K562 (cell line): ENCODE data around the gene ALOXE3. TPM values are rescaled to one million over a fixed set of nuclear protein-coding genes. Genes with fewer than 3 reads are reported as not detected.

ENCODE experiments used
- ATAC-seq: fragments of 200-7000 bp; cut with Tn5 transposase; 3 replicates; pipeline ENCODE4 v1.9.1; 2020; ENCODE audit warnings: moderate library complexity
- BruUV-seq: library from RNA; stranded (reverse); fragments of 400-500 nt; replicated peaks from 2 replicates; lab custom pipeline; 2021; lab: Mats Ljungman, UMichigan
- CTCF ChIA-PET: fragments of 300-600 bp; formaldehyde crosslinking; extraction: SDS; loops from one replicate; lab custom pipeline; 2021; ENCODE audit warnings: low intra/inter-chr PET ratio; lab: Yijun Ruan, JAX
- POLR2A ChIA-PET: fragments of 300-600, 350-650 bp; sonication (Branson Sonifier 250); formaldehyde crosslinking; extraction: SDS; loops from one replicate; lab custom pipeline; 2021; ENCODE audit warnings: antibody characterized with exemption, inconsistent platforms; lab: Yijun Ruan, JAX
- DNase-seq, 4 experiments: peaks; one replicate each; pipeline versions ENCODE4 v3.0.0 to v3.0.0-alpha.2; 2011 to 2018; ENCODE audit warnings: low spot score in 3 of 4, mixed read lengths in 3 of 4; ENCODE audit errors: extremely low read depth in 1 of 4
- FAIRE-seq: peaks from 2 replicates; lab custom pipeline; 2011; peaks lifted over from hg19 to GRCh38; lab: Jason Lieb, UNC
- H2AFZ ChIP-seq: 2 replicates; pipeline ENCODE4 v1.6.0; 2011; ENCODE audit warnings: low read depth, low read length, control low read depth, inconsistent platforms
- H3K27ac ChIP-seq: fragments of 200-600 bp; 3 replicates; pipeline ENCODE4 v1.8.0; 2011; ENCODE audit warnings: low read depth, mild to moderate bottlenecking, control low read depth, inconsistent platforms, low read length, moderate library complexity, mixed read lengths; ENCODE audit errors: extremely low read depth
- H3K27me3 ChIP-seq, 2 experiments: fragments of 300-600 bp in 1 of 2; 2 replicates in 1 of 2; 3 replicates in 1 of 2; pipeline versions ENCODE4 v1.6.0 to v1.8.0; 2011; ENCODE audit warnings: inconsistent platforms in 2 of 2, low read length in 2 of 2, mild to moderate bottlenecking in 1 of 2, mixed read lengths in 1 of 2, moderate library complexity in 1 of 2; ENCODE audit not compliant: control insufficient read depth in 2 of 2, insufficient read depth in 2 of 2
- H3K36me3 ChIP-seq: fragments of 300-600 bp; 3 replicates; pipeline ENCODE4 v1.8.0; 2011; ENCODE audit warnings: mild to moderate bottlenecking, low read length, inconsistent platforms; ENCODE audit not compliant: control insufficient read depth, insufficient read depth
- H3K4me1 ChIP-seq, 2 experiments: fragments of 200-600 bp in 1 of 2; replicated peaks in 1 of 2; 2 replicates in 1 of 2; 3 replicates in 1 of 2; pipeline versions ENCODE4 v1.5.1 to v1.8.0; 2011; ENCODE audit warnings: inconsistent platforms in 2 of 2, low read length in 2 of 2, mild to moderate bottlenecking in 1 of 2, mixed read lengths in 1 of 2, moderate library complexity in 1 of 2; ENCODE audit not compliant: control insufficient read depth in 2 of 2, insufficient read depth in 2 of 2
- H3K4me2 ChIP-seq: 2 replicates; pipeline ENCODE4 v1.6.1; 2011; ENCODE audit warnings: low read length, control low read depth, inconsistent platforms, mixed read lengths; ENCODE audit not compliant: insufficient read depth
- H3K4me3 ChIP-seq: fragments of 200-600 bp; sonication (generic), shearing (Covaris generic); 2 replicates; pipeline ENCODE4 v1.5.1; 2016; ENCODE audit warnings: control low read depth, inconsistent platforms
- H3K79me2 ChIP-seq: fragments of 200-600 bp; 3 replicates; pipeline ENCODE4 v1.8.0; 2011; ENCODE audit warnings: low read length, inconsistent platforms; ENCODE audit not compliant: control insufficient read depth, insufficient read depth
- H3K9ac ChIP-seq, 2 experiments: 2 replicates each; pipeline versions ENCODE4 v1.6.0 to v1.6.1; 2011; ENCODE audit warnings: low read depth in 2 of 2, low read length in 2 of 2, control low read depth in 1 of 2, inconsistent platforms in 1 of 2, mild to moderate bottlenecking in 1 of 2, mixed read lengths in 1 of 2; ENCODE audit not compliant: insufficient read depth in 1 of 2
- H3K9me1 ChIP-seq: one replicate; pipeline ENCODE4 v1.6.0; 2011; ENCODE audit warnings: inconsistent platforms, mild to moderate bottlenecking, low read length, moderate library complexity; ENCODE audit not compliant: control insufficient read depth, insufficient read depth
- H3K9me3 ChIP-seq: replicated peaks from 2 replicates; pipeline ENCODE4 v1.5.1; 2011; ENCODE audit warnings: low read depth, low read length, inconsistent platforms; ENCODE audit not compliant: control insufficient read depth, insufficient read depth
- H4K20me1 ChIP-seq: replicated peaks from 2 replicates; pipeline ENCODE4 v1.6.1; 2011; ENCODE audit warnings: low read length, inconsistent platforms, mixed read lengths; ENCODE audit not compliant: control insufficient read depth, insufficient read depth
- ARID4B ChIP-seq: sonication (generic); formaldehyde crosslinking; IDR thresholded peaks from 2 replicates; pipeline ENCODE4 v1.8.0; 2022; ENCODE audit warnings: mild to moderate bottlenecking, missing genetic modification reagents
- ASH1L ChIP-seq: fragments of 450-650 bp; IDR thresholded peaks from 2 replicates; pipeline ENCODE4 v1.6.1; 2018; ENCODE audit warnings: borderline replicate concordance, mild to moderate bottlenecking, low read depth; ENCODE audit not compliant: partially characterized antibody
- DLX4 ChIP-seq: fragments of 250-450 bp; sonication (Bioruptor Pico); IDR thresholded peaks from 2 replicates; pipeline ENCODE4 v1.6.1; 2021; ENCODE audit warnings: mild to moderate bottlenecking
- ELF1 ChIP-seq: fragments of 200-800 bp; sonication (Bioruptor generic); IDR thresholded peaks from 2 replicates; pipeline ENCODE4 v1.6.1; 2016; ENCODE audit warnings: missing genetic modification characterization, missing compliant biosample characterization
- FOXJ2 ChIP-seq: fragments of 200-800 bp; sonication (Bioruptor generic); IDR thresholded peaks from 2 replicates; pipeline ENCODE4 v1.6.1; 2016; ENCODE audit warnings: missing genetic modification characterization, missing compliant biosample characterization
- HBP1 ChIP-seq: fragments of 450-650 bp; formaldehyde crosslinking; IDR thresholded peaks from 2 replicates; pipeline ENCODE4 v1.4.0; 2022; ENCODE audit warnings: missing genetic modification characterization
- HIVEP1 ChIP-seq: fragments of 250-450 bp; sonication (Bioruptor Pico); IDR thresholded peaks from 2 replicates; pipeline ENCODE4 v1.4.0; 2020; ENCODE audit warnings: mild to moderate bottlenecking
- ILF3 ChIP-seq: fragments of 450-650 bp; IDR thresholded peaks from 2 replicates; pipeline ENCODE4 v1.6.1; 2018; ENCODE audit warnings: antibody characterized with exemption, mild to moderate bottlenecking, moderate library complexity, borderline replicate concordance
- MCM2 ChIP-seq: fragments of 450-650 bp; IDR thresholded peaks from 2 replicates; pipeline ENCODE4 v1.6.1; 2017; ENCODE audit warnings: low read depth, mild to moderate bottlenecking
- MEIS2 ChIP-seq: fragments of 450-650 bp; IDR thresholded peaks from 2 replicates; pipeline ENCODE4 v1.6.1; 2014; ENCODE audit warnings: mild to moderate bottlenecking; ENCODE audit not compliant: partially characterized antibody
- SRF ChIP-seq, 2 experiments: fragments of 250-450, 450-650 bp in 1 of 2; sonication (Bioruptor Pico) in 1 of 2; sonication (generic) in 1 of 2; formaldehyde crosslinking; IDR thresholded peaks; 2 replicates each; pipeline versions ENCODE4 v1.5.0 to v1.5.1; 2020 to 2022; ENCODE audit warnings: mild to moderate bottlenecking in 1 of 2, missing genetic modification reagents in 1 of 2
- TGIF2 ChIP-seq: sonication (generic); formaldehyde crosslinking; IDR thresholded peaks from 2 replicates; pipeline ENCODE4 v1.8.1; 2022; ENCODE audit warnings: mild to moderate bottlenecking, missing genetic modification reagents, moderate library complexity
- TSC22D4 ChIP-seq: fragments of 450-650 bp; IDR thresholded peaks from 2 replicates; pipeline ENCODE4 v1.6.1; 2016; ENCODE audit warnings: missing genetic modification characterization, missing biosample characterization, control low read depth
- ZEB2 ChIP-seq: fragments of 450-650 bp; IDR thresholded peaks from 2 replicates; pipeline ENCODE4 v1.6.1; 2016
- ZFP1 ChIP-seq: fragments of 450-650 bp; formaldehyde crosslinking; IDR thresholded peaks from 2 replicates; pipeline ENCODE4 v1.4.0; 2020; ENCODE audit warnings: mild to moderate bottlenecking, mixed read lengths
- WGBS: fragments of 100-300 bp; shearing (Covaris generic); methylation state at CpG from one replicate; pipeline ENCODE4 v1.1.6; 2016; ENCODE audit warnings: low coverage, mixed read lengths; ENCODE audit not compliant: insufficient coverage; ENCODE audit errors: missing lambda C conversion rate; 5-methylcytosine and 5-hydroxymethylcytosine counted together
- in situ Hi-C: fragments of 300-500 bp; cut with MboI; formaldehyde crosslinking; loops from 4 replicates; pipeline ENCODE4 v1.15.0; 2018; ENCODE audit warnings: inconsistent platforms, mixed read lengths
- intact Hi-C: fragments of 100-400 bp; cut with micrococcal nuclease; formaldehyde crosslinking; loops from 2 replicates; pipeline ENCODE4 v1.14.2; 2022
- polyA plus RNA-seq, 8 experiments: library from polyadenylated mRNA; depleted of rRNA in 4 of 8; stranded (reverse) in 5 of 8; unstranded in 3 of 8; fragments of >200 nt; fragmentation: Nextera tagmentation in 2 of 8; fragmentation: Illumina TruSeq in 1 of 8; extraction: Ambion mirVana in 2 of 8; extraction: Trizol in 1 of 8; gene quantifications; 2 replicates each; pipeline versions ENCODE4 v1.2.1 to v1.2.3, GENCODE V29; 2011 to 2014; ENCODE audit warnings: inconsistent platforms in 1 of 8, missing spikeins in 1 of 8
- total RNA-seq, 7 experiments: library from RNA; depleted of rRNA in 6 of 7; stranded (reverse); fragments of >200 nt in 6 of 7; fragmentation: Illumina TruSeq in 2 of 7; extraction: Trizol in 2 of 7; gene quantifications; 2 replicates each; pipeline versions ENCODE4 v1.2.1 to v1.2.3, GENCODE V29; 2011 to 2021; ENCODE audit warnings: low replicate concordance in 1 of 7

The ALOXE3 gene
- total and polyA plus RNA-seq, 9 of the 15 experiments (the other 6 are each of a cell fraction or from before 2014, with no cell fraction given) = 0.04 TPM; not detected in 8

GRCh38 chr17:8153957-8154607, 35.8 kb upstream of the ALOXE3 start:
- peaks cover 43% of the 10 kb centered on the region for H3K79me2 ChIP-seq
- TF ChIP-seq FOXJ2 (tag) = peak; percentile 94
- no peak for TF ChIP-seq DLX4 (CRISPR knock-in tag)
- TF ChIP-seq ASH1L = no peak
- peak; percentile 54 for TF ChIP-seq ELF1 (tag)
- TF ChIP-seq ILF3 = no peak
- TF ChIP-seq TSC22D4 = no peak
- TF ChIP-seq SRF (CRISPR knock-in tag; IDR thresholded peaks at IDR 0.05) = peak in 1 of 2 experiments; percentile 85; a peak in 1 of 4 replicates
- no peak for TF ChIP-seq HIVEP1 (CRISPR knock-in tag)
- TF ChIP-seq MCM2 = no peak
- peak; percentile 14; the same call in 1 of the 2 replicates for TF ChIP-seq ARID4B (CRISPR knock-in tag)
- no peak for TF ChIP-seq TGIF2 (CRISPR knock-in tag)
- no peak for TF ChIP-seq ZFP1 (CRISPR knock-in tag)
- no peak for TF ChIP-seq ZEB2
- TF ChIP-seq MEIS2 = peak; percentile 17
- TF ChIP-seq HBP1 (CRISPR knock-in tag) = no peak

More at GRCh38 chr17:8153957-8154607, 35.8 kb upstream of the ALOXE3 start:
- Histone ChIP-seq H3K36me3 (peaks cover 18% of the 10 kb centered on the region; the same call in 1 of the 3 replicates), H3K9me3 (no peaks in the 10 kb centered on the region), H3K9ac (peak overlapping the region; percentile 75 to 89), H3K4me1 (peaks cover 35 to 84% of the 10 kb centered on the region in 2 experiments), H3K4me3 (peak overlapping the region; percentile 35), H3K27me3 (no peaks in the 10 kb centered on the region), H2AFZ (peak overlapping the region; percentile 78), H3K27ac (peak overlapping the region; percentile 94), H3K9me1 (no peaks in the 10 kb centered on the region), H4K20me1 (0 out of 2 replicates have a peak, but pooled peaks cover 4% of the 10 kb centered on the region), H3K4me2 (peak overlapping the region; percentile 89)
- in situ Hi-C loops = no loop called here
- CTCF ChIA-PET = no interaction called here
- intact Hi-C loops = no loop called here
- BruUV-seq = no TSS peak
- POLR2A ChIA-PET = interaction anchor here (0.5 to 8.6 kb wide), 13 partner anchors 9 to 468 kb away, joined by 3 to 105 read pairs (median 3); partner anchors contain the start of genes AURKB, HES7 and VAMP2
- WGBS = 5% methylated on average over 4 of the region's 22 CpGs
- DNase-seq (peak; percentile 57 to 95 (median 74)), ATAC-seq (peak; percentile 43), FAIRE-seq (peak; percentile 86)
